ENCODE measurements around the gene CYYR1.

The CYYR1 gene

DNA sequence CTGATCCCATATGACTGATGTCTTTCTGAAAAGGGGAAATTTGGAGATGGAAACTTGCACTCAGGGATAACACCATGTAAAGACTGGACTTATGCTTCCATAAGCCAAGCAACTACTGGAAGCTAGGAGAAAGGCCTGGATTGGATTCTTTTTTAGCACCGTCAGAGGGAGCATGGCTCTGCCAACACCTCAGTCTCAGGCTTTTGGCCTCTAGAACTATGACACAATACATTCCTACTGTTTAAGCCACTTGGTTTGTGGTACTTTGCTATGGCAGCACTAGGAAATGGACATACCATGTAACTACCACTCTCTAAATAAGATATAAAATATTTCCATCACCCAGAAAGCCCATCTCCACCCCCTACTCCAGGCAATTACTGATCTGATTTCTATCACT is 139.7 kb downstream of the CYYR1 start:
- no peak for DNase-seq (ENCODE audit: low read depth)

GRCh38 chr21:26432410-26432809 is 140.7 kb downstream of the CYYR1 start:
- DNase-seq (ENCODE audit: low read depth): no peak

GRCh38 chr21:26425576-26425975 is 147.5 kb downstream of the CYYR1 start:
- DNase-seq (ENCODE audit: low read depth): no peak

- DNase-seq (ENCODE audit: low read depth): no peak
Observed at GRCh38 chr21:26423511-26423910, 149.6 kb downstream of the CYYR1 start.

DNA sequence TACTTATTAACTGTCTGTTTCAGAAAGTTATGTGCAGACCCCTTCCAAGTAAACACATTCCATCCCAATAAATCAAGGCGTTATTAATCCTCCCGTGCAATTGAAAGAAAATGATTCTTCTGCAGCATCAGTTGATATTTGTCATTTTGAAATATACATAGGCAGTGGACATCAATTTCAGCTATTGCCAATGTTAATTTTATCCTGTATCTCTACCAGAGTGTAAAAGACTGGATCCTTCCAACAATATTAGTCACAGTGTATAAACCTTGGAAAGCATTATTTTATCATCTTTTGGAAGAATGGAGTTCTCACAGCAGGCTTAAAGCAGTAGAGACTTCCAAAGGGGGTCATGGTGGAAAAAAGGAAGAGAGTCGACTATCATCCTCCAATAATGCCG is 150.4 kb downstream of the CYYR1 start:
- DNase-seq (ENCODE audit: low read depth): no peak

DNA sequence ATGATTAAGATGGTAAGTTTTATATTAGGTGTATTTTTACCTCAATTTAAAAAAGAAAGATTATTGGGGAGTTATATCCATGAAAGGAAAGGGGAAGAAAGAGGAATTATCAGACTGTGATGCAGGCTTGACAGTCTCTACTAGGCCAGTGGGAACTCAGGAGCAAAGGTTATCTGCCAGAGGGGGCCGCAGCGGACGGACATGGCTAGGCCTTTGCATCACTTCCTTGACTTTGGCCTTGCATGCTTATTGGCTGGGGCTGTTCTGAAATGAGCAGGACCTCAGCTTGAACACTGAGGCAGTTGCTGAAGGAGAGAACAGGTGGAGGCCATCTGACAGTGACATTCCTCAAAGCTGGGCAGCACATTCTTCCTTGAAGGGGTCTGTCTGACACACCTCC is 150.9 kb downstream of the CYYR1 start:
- DNase-seq (ENCODE audit: low read depth): no peak

- DNase-seq (ENCODE audit: low read depth): no peak
Observed at GRCh38 chr21:26421724-26422123, 151.4 kb downstream of the CYYR1 start.

Data from non-pigmented ciliary epithelial cell (primary cell).